Measurements from ENCODE around the gene ASS1. TPM values are rescaled to one million over a fixed set of nuclear protein-coding genes. Genes with fewer than 3 reads are reported as not detected.

Gene ASS1
- total and polyA plus RNA-seq, 9 donors: 63.4 to 238 (median 87.0) TPM

DNA sequence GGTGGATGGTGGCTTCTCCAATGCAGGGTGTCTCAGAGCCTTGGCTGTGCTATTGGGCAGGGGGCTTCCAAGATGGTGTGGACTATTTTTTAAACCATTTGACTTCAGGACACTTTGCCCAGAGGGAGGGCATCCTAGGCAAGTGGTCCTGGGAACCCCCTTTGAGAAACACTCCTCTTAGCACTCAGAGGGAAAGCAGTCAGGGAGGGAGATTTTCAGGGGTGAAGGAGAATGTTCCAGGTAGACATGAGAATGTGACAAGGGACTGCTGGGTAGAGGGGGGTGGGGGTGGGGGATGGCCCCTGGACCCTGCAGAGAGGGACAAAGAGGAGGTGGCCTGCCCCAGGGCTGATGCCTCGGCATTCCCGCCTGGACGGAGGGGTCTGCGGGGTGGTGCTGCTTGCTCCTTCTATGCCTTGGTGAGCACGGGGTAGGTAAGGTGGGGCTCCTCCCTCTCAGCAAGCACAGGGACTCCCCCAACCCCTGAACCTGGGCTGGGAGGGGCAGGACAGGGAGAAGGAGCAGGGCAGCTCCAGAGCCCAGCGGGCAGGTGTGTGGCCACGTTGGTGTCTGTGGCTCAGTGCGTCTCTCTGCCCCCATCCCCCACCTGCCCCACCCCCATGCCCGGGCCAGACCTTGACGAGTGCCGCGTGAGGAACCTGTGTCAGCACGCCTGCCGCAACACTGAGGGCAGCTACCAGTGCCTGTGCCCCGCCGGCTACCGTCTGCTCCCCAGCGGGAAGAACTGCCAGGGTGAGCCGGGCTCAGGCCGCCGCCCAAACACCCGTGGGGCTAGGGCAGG is 13.8 kb upstream of the ASS1 start:
- intact Hi-C loops (cut with DNase I): no loop called here

DNA sequence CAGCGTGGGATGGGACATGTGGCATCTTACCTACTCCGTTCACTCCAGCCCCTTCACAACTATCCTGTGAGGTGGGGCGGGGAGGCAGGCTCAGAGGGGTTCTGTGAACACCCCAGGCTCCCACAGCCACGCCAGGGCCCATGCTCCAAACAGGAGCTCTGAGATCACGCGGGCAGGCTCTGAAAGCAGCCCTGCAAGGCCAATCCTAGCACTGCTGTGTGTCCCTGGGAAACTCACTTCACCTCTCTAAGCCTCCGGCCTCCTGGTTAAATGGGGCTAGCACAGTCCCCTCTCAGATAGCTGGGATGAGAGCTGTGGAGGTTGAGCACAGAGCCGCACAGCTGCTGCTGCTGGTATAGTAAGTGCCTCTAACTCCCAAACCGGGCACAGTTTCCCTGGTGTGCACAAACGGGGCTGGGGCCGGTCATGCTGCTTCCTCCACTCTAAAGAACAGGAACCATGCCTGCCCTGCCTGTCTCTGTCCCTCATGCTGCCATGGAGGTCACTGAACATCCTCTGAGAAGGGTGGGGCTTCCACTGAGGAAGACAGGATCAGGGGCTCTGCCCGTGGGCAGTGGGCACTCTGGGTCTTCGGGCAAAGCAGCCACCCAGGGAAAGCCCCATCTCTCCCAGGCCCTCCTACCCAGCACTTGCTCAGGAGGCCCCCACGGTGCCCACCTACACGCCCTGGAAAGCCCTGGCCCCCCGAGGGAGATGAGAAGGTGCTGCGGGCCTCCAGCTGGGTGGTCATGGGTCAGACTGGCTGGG is 13.0 kb upstream of the ASS1 start:
- no peak for TF ChIP-seq EP300 (IDR thresholded peaks at IDR 0.05)
- TF ChIP-seq, protein P1, sequence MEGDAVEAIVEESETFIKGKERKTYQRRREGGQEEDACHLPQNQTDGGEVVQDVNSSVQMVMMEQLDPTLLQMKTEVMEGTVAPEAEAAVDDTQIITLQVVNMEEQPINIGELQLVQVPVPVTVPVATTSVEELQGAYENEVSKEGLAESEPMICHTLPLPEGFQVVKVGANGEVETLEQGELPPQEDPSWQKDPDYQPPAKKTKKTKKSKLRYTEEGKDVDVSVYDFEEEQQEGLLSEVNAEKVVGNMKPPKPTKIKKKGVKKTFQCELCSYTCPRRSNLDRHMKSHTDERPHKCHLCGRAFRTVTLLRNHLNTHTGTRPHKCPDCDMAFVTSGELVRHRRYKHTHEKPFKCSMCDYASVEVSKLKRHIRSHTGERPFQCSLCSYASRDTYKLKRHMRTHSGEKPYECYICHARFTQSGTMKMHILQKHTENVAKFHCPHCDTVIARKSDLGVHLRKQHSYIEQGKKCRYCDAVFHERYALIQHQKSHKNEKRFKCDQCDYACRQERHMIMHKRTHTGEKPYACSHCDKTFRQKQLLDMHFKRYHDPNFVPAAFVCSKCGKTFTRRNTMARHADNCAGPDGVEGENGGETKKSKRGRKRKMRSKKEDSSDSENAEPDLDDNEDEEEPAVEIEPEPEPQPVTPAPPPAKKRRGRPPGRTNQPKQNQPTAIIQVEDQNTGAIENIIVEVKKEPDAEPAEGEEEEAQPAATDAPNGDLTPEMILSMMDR (IDR thresholded peaks at IDR 0.05): no peak
- no peak for TF ChIP-seq POLR2A (IDR thresholded peaks at IDR 0.05)
- Histone ChIP-seq H3K36me3 (no peaks in the 10 kb centered on the region), H3K27ac (no peak overlapping the region), H3K9me3 (no peaks in the 10 kb centered on the region), H3K27me3 (no peaks in the 10 kb centered on the region), H3K4me3 (no peak overlapping the region), H3K4me1 (ENCODE audit: insufficient read depth) (peaks cover 3% of the 10 kb centered on the region)
- DNase-seq: no peak
- WGBS, 3 donors: 90 to 92% (median 91%) methylated on average over 17 of the region's 17 CpGs
- intact Hi-C loops (cut with DNase I): no loop called here

More for the DNA sequence above, 13.8 kb upstream of the ASS1 start:
- no peak overlapping the region for H3K27ac ChIP-seq
- H3K4me3 ChIP-seq: no peak overlapping the region
- WGBS, 3 donors: 93 to 99% (median 98%) methylated on average over 12 to 22 of the region's 22 CpGs
- H3K4me1 ChIP-seq (ENCODE audit: insufficient read depth): peaks cover 3% of the 10 kb centered on the region
- DNase-seq: no peak
- H3K36me3 ChIP-seq: no peaks in the 10 kb centered on the region
- TF ChIP-seq EP300 (IDR thresholded peaks at IDR 0.05): no peak
- TF ChIP-seq POLR2A (IDR thresholded peaks at IDR 0.05): no peak
- TF ChIP-seq, protein P1 (IDR thresholded peaks at IDR 0.05): no peak
- H3K9me3 ChIP-seq: no peaks in the 10 kb centered on the region
- no peaks in the 10 kb centered on the region for H3K27me3 ChIP-seq

DNA sequence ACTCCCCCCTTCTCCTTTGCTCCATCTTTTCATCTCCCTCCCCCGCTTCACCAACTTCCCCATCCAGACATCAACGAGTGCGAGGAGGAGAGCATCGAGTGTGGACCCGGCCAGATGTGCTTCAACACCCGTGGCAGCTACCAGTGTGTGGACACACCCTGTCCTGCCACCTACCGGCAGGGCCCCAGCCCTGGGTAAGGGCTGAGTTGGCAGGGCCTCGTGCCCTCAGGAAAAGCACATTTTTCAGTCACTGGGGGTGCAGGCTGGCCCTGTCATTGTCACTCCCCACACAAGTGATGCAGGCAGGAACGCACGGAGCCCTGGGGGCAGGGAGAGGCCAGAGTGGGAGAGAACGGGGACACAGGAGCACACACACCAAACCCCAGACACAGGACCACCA is 12.4 kb upstream of the ASS1 start:
- Histone ChIP-seq H3K4me1 (ENCODE audit: insufficient read depth) (peaks cover 3% of the 10 kb centered on the region), H3K27ac (no peak overlapping the region), H3K27me3 (no peaks in the 10 kb centered on the region), H3K36me3 (no peaks in the 10 kb centered on the region), H3K9me3 (no peaks in the 10 kb centered on the region), H3K4me3 (no peak overlapping the region)
- WGBS, 3 donors: 67 to 85% (median 75%) methylated on average over 11 of the region's 11 CpGs
- no peak for DNase-seq
- TF ChIP-seq, protein P1 (IDR thresholded peaks at IDR 0.05): no peak
- TF ChIP-seq EP300 (IDR thresholded peaks at IDR 0.05): no peak
- TF ChIP-seq POLR2A (IDR thresholded peaks at IDR 0.05): no peak
- intact Hi-C loops (cut with DNase I): no loop called here

DNA sequence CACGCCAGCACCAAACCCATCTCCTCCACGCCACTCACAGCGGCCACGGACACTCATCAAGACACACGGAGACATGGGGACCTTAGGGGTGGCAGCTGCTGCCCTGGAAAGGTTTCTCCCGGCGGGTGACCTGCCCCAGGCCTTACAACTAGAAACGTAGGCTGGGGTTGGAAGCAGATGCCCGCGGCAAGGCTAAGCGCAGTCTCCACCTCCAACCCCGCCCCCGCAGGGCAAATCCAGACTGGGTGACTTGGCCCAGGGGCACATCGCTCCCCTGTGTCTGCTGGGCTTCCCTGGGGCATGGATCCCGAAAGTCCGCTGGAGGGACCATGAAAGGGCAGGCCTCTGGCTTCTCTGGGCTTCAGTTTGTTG is 12.0 kb upstream of the ASS1 start:
- no peak overlapping the region for H3K4me3 ChIP-seq
- H3K27ac ChIP-seq: no peak overlapping the region
- no peak for DNase-seq
- peaks cover 3% of the 10 kb centered on the region for H3K4me1 ChIP-seq (ENCODE audit: insufficient read depth)
- no peaks in the 10 kb centered on the region for H3K36me3 ChIP-seq
- TF ChIP-seq POLR2A (IDR thresholded peaks at IDR 0.05) (no peak), EP300 (IDR thresholded peaks at IDR 0.05) (no peak)
- TF ChIP-seq, protein P1 (IDR thresholded peaks at IDR 0.05): no peak
- intact Hi-C loops (cut with DNase I): no loop called here
- 57 to 59% (median 58%) methylated on average over 16 of the region's 16 CpGs for WGBS, 3 donors
- no peaks in the 10 kb centered on the region for H3K27me3 ChIP-seq
- H3K9me3 ChIP-seq: no peaks in the 10 kb centered on the region
